IPS DF 6.9 (cell line): ENCODE data around the gene CYB561D1.

Source experiments
- DNase-seq: peaks from one replicate; pipeline ENCODE4 v3.0.0-alpha.2; 2013; ENCODE audit warnings: low read depth, low spot score
- H3K27ac ChIP-seq: one replicate; pipeline ENCODE4 v1.5.1; 2013; ENCODE audit warnings: low read length, control low read depth
- H3K27me3 ChIP-seq: 2 replicates; pipeline ENCODE4 v1.6.1; 2013; ENCODE audit warnings: mild to moderate bottlenecking, low read length; ENCODE audit not compliant: control insufficient read depth, insufficient read depth
- H3K36me3 ChIP-seq: 2 replicates; pipeline ENCODE4 v1.6.1; 2013; ENCODE audit warnings: low read length; ENCODE audit not compliant: control insufficient read depth, insufficient read depth
- H3K4me1 ChIP-seq: 2 replicates; pipeline ENCODE4 v1.6.1; 2013; ENCODE audit warnings: low read length; ENCODE audit not compliant: control insufficient read depth, insufficient read depth
- H3K4me3 ChIP-seq: 2 replicates; pipeline ENCODE4 v1.5.1; 2013; ENCODE audit warnings: mild to moderate bottlenecking, low read length
- H3K9me3 ChIP-seq: 2 replicates; pipeline ENCODE4 v1.6.1; 2013; ENCODE audit warnings: low read length, inconsistent platforms; ENCODE audit not compliant: control insufficient read depth, insufficient read depth
- WGBS: extraction: QIAGEN DNeasy Blood & Tissue Kit; methylation state at CpG from one replicate; pipeline ENCODE4 v1.1.7; 2013; ENCODE audit warnings: mixed read lengths, missing lambda C conversion rate; ENCODE audit not compliant: insufficient read length, insufficient coverage; 5-methylcytosine and 5-hydroxymethylcytosine counted together

CYB561D1 gene

GRCh38 chr1:109479311-109479710, 14.6 kb upstream of the CYB561D1 start:
- H3K36me3 ChIP-seq: no peaks in the 10 kb centered on the region
- H3K9me3 ChIP-seq: no peaks in the 10 kb centered on the region
- no peak overlapping the region for H3K4me3 ChIP-seq
- WGBS: no CpG with 5 or more reads among the region's 5 CpGs
- H3K27me3 ChIP-seq: no peaks in the 10 kb centered on the region
- no peak overlapping the region for H3K27ac ChIP-seq
- DNase-seq: no peak
- H3K4me1 ChIP-seq: 0 out of 2 replicates have a peak, but pooled peaks cover 4% of the 10 kb centered on the region

DNA sequence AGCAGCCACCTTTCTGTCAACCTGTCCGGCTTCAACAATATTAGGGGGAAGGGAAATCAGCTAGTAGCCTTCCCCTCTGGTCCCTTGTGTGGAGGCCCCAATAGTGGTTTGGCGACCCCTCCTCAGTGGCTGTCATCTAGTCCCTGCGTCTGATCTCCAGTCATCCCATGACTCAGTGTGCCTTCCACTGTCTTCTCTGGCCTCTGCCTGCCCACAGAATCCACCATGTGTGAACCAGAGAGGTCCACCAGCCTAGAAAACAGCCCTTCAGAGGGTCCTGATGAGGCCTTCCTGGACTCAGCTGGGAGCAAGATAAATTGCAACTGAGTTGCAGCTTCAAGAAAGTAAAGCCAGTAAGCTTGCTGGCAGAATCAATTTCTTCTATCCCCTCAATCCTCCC, 14.0 kb upstream of the CYB561D1 start:
- Histone ChIP-seq H3K27me3 (no peaks in the 10 kb centered on the region), H3K27ac (no peak overlapping the region), H3K4me1 (peaks cover 5% of the 10 kb centered on the region; the same call in 1 of the 2 replicates), H3K4me3 (no peak overlapping the region), H3K9me3 (no peaks in the 10 kb centered on the region), H3K36me3 (no peaks in the 10 kb centered on the region)
- no CpG with 5 or more reads among the region's 3 CpGs for WGBS
- no peak for DNase-seq

DNA sequence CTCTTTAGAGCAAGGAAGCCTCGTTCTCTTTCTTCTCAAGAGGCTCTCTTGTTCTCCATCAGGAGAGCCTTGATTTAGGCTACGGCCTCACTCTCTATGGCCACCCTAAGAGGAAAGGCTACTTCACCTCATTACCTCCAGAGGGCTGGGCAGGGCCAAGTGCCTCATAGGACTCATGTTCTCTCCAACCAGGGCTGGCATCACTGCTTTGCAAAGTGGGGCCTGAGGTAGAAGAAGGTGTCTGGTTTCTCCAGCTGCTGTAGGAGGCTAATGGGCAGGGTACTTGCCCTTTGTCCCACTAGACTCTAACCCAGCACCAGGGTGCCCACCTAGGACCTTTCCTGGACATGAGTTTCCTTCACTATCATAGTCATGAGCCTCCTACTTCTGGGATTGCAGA, 12.2 kb upstream of the CYB561D1 start:
- no CpG with 5 or more reads among the region's 2 CpGs for WGBS
- no peak overlapping the region for H3K27ac ChIP-seq
- no peaks in the 10 kb centered on the region for H3K36me3 ChIP-seq
- peaks cover 6% of the 10 kb centered on the region; the same call in 1 of the 2 replicates for H3K4me1 ChIP-seq
- no peaks in the 10 kb centered on the region for H3K27me3 ChIP-seq
- H3K9me3 ChIP-seq: no peaks in the 10 kb centered on the region
- DNase-seq: no peak
- H3K4me3 ChIP-seq: no peak overlapping the region

DNA sequence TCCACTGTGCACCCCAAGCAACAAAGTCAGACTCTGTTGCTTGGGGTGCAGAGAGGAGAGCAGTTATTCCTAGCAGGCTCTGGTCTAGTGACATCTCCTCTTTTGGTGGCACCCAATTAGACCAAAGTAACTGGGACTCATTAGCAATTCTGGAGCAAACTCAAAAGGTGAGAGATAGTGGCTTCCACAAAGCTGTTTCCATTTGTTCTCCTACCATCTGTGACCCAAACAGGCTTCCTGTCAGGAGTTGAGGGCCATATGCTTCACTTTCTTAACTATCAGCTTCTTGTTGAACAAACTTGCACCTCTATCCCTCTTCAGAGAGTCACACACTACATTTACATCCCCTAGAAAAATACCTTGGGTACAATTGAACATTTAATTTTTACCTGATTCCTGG, 11.7 kb upstream of the CYB561D1 start:
- no peak overlapping the region for H3K27ac ChIP-seq
- no peaks in the 10 kb centered on the region for H3K9me3 ChIP-seq
- no peak overlapping the region for H3K4me3 ChIP-seq
- no peaks in the 10 kb centered on the region for H3K27me3 ChIP-seq
- H3K4me1 ChIP-seq: peaks cover 6% of the 10 kb centered on the region; the same call in 1 of the 2 replicates
- no peaks in the 10 kb centered on the region for H3K36me3 ChIP-seq
- DNase-seq: no peak

DNA sequence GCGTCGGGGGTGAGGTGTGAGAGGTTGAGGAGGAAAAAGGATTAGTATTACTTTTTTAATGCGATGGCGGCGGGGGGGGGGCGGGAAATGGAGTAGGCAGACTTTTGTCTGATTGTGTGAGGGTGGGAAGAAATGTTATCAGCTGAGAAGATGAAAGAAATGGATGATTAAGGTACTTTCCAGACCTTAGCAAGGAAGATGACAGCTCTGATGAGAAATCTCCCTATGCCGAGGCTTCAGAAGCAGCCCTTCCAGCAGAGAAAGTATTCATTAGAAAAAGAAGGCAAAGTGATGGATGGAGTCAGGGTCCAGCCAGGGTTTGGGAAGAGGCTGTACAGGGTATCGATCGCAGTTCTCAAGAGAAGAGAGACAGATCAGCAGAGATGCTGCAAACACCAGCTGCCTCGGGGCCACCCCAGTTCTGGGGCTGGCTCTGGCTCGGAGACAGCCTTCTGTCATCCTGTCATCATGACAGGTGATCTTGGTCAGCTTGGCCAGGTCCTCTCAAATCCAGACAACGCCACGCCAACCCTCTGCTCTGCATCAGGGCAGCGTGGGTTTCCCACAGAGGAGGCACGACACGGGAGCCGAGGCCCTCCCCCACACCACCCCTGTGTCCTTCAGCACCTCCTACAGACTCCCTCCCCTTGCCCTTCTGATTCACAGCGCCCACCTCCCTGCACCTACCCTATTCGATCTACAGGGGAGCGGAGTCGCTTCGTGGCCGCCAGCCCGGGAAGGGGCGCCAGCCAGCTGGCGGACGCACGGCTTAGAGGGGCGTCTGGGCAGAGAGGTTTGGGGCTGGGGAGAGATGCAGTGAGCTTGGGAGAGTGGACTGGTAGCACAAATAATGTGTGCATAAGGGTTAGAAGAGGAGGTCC, 10.9 kb upstream of the CYB561D1 start:
- DNase-seq: no peak
- WGBS: no CpG with 5 or more reads among the region's 29 CpGs

DNA sequence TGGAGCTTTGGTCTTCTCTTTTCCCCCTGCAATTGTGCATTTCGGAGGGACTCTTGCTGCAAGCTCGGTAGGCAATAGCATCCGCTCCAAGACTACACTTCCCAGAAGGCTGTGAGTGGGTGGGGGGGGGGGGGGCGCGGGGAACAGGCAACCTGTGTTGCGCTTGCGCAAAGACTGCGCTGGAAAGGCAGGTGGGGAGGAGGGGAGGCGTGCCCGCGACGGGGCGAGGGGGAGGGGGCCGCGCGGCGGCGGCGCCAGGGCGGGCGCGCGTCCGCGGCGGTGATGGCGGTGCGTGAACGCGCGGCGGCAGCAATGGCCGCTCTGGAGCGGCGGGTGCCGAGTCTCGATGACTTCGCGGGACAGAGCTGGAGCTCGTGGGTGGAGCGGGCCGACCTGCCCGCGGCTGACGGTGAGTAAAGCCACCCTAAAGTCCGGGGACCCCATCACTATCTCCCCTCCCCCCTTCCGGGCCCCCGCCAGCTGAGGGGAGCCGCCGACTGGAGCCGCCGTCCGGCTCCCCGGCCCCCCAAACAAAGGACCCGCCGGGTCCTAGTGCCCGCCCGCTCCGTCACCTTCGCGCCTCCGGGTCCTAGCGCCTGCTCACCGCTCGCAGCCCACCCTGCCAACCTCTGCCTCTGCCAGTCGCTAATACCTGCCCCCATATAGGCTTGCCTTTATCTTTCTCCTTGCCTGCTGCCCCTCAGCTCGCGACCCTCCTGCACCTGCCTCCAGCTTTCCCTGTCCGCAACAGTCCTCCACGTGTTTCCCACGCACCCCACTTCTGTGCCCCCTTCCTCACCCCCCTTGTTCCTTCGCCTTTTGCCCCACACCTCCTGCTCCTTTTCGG, 10.0 kb upstream of the CYB561D1 start, which contains the start of gene ATXN7L2:
Gene ATXN7L2, plus strand, starts transcription at position 234 of the 847 bp plus-strand sequence. Its CDS starts 49 bp downstream, at position 283.
- no peak for DNase-seq
- H3K27me3 ChIP-seq: no peaks in the 10 kb centered on the region
- peak within 1 kb of the TSS; percentile 86; the same call in 1 of the 2 replicates for H3K4me3 ChIP-seq
- no peaks in the 10 kb centered on the region for H3K36me3 ChIP-seq
- no CpG with 5 or more reads among the region's 73 CpGs for WGBS
- H3K9me3 ChIP-seq: no peaks in the 10 kb centered on the region
- no peak within 1 kb of the TSS for H3K27ac ChIP-seq
- H3K4me1 ChIP-seq: peaks cover 6% of the 10 kb centered on the region; the same call in 1 of the 2 replicates

More for the DNA sequence above, 10.9 kb upstream of the CYB561D1 start:
- Histone ChIP-seq H3K27me3 (no peaks in the 10 kb centered on the region), H3K36me3 (no peaks in the 10 kb centered on the region), H3K9me3 (no peaks in the 10 kb centered on the region), H3K27ac (no peak overlapping the region), H3K4me1 (peaks cover 6% of the 10 kb centered on the region; the same call in 1 of the 2 replicates), H3K4me3 (peak overlapping the region; percentile 36; the same call in 1 of the 2 replicates)

DNA sequence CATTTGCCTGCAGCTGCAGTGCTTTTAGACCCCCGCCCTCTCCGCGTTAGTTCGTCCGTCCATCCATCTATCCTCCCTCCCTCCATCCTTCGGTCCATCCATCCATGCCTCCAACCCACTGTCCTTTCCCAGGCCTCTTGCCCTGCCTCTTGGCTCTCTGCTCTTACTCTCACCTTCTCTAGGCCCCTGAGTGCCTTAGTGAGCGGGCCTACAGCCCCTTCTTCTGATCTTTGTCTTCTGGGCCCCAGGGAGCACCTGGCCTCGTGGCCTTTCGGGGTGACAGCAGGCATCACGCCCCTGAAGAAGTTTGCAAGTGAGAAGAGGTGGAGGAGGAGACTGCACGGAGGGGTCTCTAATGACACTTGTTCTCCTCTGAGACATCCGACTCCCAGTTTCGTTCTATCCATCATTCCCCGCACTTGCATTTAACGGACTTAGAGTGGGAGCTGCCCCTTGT, 9.3 kb upstream of the CYB561D1 start:
- peak overlapping the region; percentile 86; the same call in 1 of the 2 replicates for H3K4me3 ChIP-seq
- DNase-seq: no peak
- H3K4me1 ChIP-seq: peaks cover 2% of the 10 kb centered on the region; the same call in 1 of the 2 replicates
- no peaks in the 10 kb centered on the region for H3K27me3 ChIP-seq
- H3K36me3 ChIP-seq: peaks cover 3% of the 10 kb centered on the region; the same call in 1 of the 2 replicates
- H3K9me3 ChIP-seq: no peaks in the 10 kb centered on the region
- H3K27ac ChIP-seq: no peak overlapping the region
- WGBS: no CpG with 5 or more reads among the region's 15 CpGs

GRCh38 chr1:109485001-109485400, 8.9 kb upstream of the CYB561D1 start:
- Histone ChIP-seq H3K36me3 (peaks cover 3% of the 10 kb centered on the region; the same call in 1 of the 2 replicates), H3K4me3 (peak overlapping the region; percentile 86; the same call in 1 of the 2 replicates), H3K27ac (no peak overlapping the region), H3K4me1 (peaks cover 2% of the 10 kb centered on the region; the same call in 1 of the 2 replicates), H3K9me3 (no peaks in the 10 kb centered on the region), H3K27me3 (no peaks in the 10 kb centered on the region)
- WGBS: no CpG with 5 or more reads among the region's 3 CpGs
- no peak for DNase-seq

DNA sequence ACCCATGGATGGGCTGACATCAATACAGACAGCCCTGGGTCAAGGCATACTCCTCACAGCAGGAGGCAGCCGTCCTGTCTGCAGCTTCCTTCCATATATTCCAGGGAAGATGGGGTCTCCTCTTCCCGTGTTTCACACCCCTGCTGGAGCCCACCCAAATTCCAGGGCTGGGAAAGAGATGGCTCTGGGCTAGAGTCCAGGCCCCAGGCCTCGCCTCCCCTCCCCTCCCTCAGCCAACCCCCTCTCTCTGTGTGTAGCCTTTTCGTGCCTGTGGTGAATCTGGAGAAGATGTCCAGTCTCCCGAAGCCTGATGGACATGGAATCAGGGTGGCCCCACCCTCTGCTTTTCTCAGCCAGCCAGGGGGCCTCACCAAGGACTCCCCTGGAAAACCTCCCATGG, 6.6 kb upstream of the CYB561D1 start:
- Histone ChIP-seq H3K27me3 (no peaks in the 10 kb centered on the region), H3K4me1 (peaks cover 2% of the 10 kb centered on the region; the same call in 1 of the 2 replicates), H3K36me3 (peaks cover 3% of the 10 kb centered on the region; the same call in 1 of the 2 replicates), H3K27ac (no peak overlapping the region), H3K9me3 (no peaks in the 10 kb centered on the region), H3K4me3 (no peak overlapping the region)
- no CpG with 5 or more reads among the region's 5 CpGs for WGBS
- DNase-seq: no peak

DNA sequence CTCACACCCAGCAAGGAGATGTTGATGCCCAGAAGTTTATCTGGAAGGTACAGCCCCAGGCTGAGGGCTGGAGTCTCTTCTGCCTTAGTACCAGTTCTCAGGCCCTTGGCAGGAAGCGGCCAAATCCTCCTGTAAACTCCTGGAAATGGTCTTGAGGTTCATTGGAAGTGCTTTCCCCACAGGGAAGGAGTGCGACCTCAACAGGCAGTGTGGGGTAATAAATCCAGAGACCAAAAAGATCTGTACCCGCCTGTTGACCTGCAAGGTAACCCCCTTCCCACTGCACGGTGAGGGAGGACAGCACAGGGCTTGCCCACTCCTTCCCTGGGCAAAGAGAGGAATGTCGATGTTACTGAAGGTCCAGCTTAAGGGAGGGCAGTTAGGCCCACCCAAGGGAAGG, 5.7 kb upstream of the CYB561D1 start:
- Histone ChIP-seq H3K9me3 (no peaks in the 10 kb centered on the region), H3K4me3 (no peak overlapping the region), H3K4me1 (peaks cover 2% of the 10 kb centered on the region), H3K27me3 (no peaks in the 10 kb centered on the region), H3K36me3 (peaks cover 3% of the 10 kb centered on the region; the same call in 1 of the 2 replicates), H3K27ac (no peak overlapping the region)
- WGBS: no CpG with 5 or more reads among the region's 5 CpGs
- DNase-seq: no peak
